ENCODE data around the gene EIF2B4. TPM values are rescaled to one million over a fixed set of nuclear protein-coding genes. Genes with fewer than 3 reads are reported as not detected.

EIF2B4 gene
- total RNA-seq, result 10 to 100 TPM; 34.5 to 35.4 TPM

DNA sequence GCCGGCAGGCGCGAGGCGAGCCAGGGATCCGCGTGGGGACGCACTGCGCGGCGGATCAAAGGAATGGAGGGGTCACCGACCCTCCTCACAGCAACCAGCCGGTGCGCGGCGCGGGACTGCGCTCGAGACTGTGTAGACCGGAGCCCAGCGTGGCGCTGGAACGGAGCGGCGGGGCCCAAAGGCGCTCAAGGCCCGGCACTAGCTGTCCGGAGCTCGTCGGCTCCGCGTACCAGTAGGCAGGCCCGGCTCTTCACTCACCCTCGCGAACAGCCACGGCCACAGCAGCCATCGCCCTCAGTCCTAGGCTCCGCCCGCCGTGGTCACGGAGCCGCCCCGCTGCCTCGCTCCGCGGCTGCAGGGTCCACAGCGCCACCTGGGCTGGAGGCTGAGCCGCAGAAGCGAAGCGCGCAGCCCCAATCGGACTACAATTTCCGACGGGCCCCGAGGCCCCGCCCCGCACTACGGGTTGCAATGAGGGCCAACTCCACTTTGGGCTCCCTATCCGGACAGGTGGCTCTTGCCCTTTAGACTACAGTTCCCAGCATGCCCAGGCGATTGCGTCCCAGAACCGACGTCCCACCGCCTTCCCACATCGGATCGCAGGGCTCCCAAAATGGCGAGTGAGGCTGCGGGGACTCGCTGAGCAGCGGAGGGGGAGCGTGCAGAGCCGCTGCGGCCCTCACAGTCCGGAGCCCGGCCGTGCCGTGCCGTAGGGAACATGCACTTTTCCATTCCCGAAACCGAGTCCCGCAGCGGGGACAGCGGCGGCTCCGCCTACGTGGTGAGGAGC, at the start of gene EIF2B4, which contains the start of gene SNX17:
TSS of gene EIF2B4 (minus strand) at position 313 of the 790 bp plus-strand sequence. CDS start at position 289, 24 bp downstream.
TSS of gene SNX17 (plus strand) at position 591 of the 790 bp plus-strand sequence. CDS start at position 719, 128 bp downstream.
- DNase-seq, result peak; percentile 100
- intact Hi-C loops (cut with DNase I), result no loop called here
- Histone ChIP-seq H3K27ac (peak within 1 kb of the TSS; percentile 92), H3K27me3 (no peaks in the 10 kb centered on the region), H3K4me3 (peak within 1 kb of the TSS; percentile 84), H3K36me3 (peaks cover 16% of the 10 kb centered on the region), H3K9ac (ENCODE audit: low read depth in 2 of 2, low read length in 2 of 2) (peak within 1 kb of the TSS; percentile 97 to 98), H3K4me1 (peaks cover 17% of the 10 kb centered on the region), H3K9me3 (no peaks in the 10 kb centered on the region)
- TF ChIP-seq, protein P1, sequence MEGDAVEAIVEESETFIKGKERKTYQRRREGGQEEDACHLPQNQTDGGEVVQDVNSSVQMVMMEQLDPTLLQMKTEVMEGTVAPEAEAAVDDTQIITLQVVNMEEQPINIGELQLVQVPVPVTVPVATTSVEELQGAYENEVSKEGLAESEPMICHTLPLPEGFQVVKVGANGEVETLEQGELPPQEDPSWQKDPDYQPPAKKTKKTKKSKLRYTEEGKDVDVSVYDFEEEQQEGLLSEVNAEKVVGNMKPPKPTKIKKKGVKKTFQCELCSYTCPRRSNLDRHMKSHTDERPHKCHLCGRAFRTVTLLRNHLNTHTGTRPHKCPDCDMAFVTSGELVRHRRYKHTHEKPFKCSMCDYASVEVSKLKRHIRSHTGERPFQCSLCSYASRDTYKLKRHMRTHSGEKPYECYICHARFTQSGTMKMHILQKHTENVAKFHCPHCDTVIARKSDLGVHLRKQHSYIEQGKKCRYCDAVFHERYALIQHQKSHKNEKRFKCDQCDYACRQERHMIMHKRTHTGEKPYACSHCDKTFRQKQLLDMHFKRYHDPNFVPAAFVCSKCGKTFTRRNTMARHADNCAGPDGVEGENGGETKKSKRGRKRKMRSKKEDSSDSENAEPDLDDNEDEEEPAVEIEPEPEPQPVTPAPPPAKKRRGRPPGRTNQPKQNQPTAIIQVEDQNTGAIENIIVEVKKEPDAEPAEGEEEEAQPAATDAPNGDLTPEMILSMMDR (IDR thresholded peaks at IDR 0.05), result peak; percentile 37

DNA sequence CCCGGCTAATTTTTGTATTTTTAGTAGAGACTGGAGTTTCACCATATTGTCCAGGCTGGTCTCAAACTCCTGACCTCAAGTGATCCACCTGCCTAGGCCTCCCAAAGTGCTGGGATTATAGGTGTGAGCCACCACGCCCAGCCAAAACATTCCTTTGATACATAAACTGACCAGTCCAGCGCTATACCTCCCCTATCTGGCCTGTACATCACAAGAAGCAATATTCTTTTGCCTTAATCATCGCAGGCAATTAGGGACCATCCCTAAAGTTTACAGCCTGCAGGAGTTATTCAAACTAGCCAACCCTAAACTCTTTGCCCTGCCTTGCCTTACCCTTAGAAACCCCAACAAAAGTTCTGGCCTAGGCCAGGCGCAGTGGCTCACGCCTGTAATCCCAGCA, 46.0 kb upstream of the EIF2B4 start:
- no peaks in the 10 kb centered on the region for H3K9me3 ChIP-seq
- DNase-seq, result no peak
- no peak overlapping the region for H3K4me3 ChIP-seq
- H3K27ac ChIP-seq, result no peak overlapping the region
- no peaks in the 10 kb centered on the region for H3K36me3 ChIP-seq
- H3K9ac ChIP-seq (ENCODE audit: low read depth in 2 of 2, low read length in 2 of 2), result no peak overlapping the region
- intact Hi-C loops (cut with DNase I), result no loop called here
- no peaks in the 10 kb centered on the region for H3K4me1 ChIP-seq
- H3K27me3 ChIP-seq, result no peaks in the 10 kb centered on the region
- TF ChIP-seq, protein P1 (IDR thresholded peaks at IDR 0.05), result no peak

DNA sequence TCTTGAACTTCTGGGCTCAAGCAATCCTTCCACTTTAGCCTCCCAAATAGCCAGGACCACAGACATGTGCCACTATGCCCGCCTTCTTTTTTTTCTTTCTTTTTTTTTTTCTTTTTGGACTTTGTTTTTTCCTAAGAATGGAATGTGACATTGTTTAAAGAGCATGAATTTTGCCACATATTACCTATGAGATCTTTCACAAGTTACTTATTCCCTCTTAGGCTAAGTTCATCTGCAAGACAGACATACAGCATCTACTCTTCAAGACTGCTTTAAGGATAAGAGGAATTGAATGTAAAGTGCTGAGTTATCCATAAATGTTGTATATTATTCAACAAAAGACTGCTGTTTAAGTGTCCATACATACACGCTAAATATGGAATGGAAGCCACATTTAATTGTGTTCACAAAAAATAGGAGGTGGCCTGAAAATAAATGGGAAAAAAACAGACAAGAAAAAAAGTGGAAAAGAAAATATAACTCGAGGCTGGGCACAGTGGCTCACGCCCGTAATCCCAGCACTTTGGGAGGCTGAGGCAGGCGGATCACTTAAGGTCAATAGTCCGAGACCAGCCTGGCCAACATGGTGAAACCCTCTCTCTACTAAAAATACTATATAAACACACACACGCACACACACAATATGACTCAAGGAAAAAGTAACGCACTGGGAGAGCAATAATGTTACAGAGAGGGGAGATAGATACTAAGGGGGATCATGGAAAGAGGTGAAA, 42.4 kb upstream of the EIF2B4 start:
- DNase-seq, result no peak
- intact Hi-C loops (cut with DNase I), result no loop called here
- Histone ChIP-seq H3K27me3 (no peaks in the 10 kb centered on the region), H3K4me1 (peaks cover 3% of the 10 kb centered on the region), H3K9ac (ENCODE audit: low read depth in 2 of 2, low read length in 2 of 2) (no peak overlapping the region), H3K4me3 (no peak overlapping the region), H3K9me3 (no peaks in the 10 kb centered on the region), H3K27ac (no peak overlapping the region), H3K36me3 (no peaks in the 10 kb centered on the region)
- TF ChIP-seq, protein P1 (IDR thresholded peaks at IDR 0.05), result no peak

DNA sequence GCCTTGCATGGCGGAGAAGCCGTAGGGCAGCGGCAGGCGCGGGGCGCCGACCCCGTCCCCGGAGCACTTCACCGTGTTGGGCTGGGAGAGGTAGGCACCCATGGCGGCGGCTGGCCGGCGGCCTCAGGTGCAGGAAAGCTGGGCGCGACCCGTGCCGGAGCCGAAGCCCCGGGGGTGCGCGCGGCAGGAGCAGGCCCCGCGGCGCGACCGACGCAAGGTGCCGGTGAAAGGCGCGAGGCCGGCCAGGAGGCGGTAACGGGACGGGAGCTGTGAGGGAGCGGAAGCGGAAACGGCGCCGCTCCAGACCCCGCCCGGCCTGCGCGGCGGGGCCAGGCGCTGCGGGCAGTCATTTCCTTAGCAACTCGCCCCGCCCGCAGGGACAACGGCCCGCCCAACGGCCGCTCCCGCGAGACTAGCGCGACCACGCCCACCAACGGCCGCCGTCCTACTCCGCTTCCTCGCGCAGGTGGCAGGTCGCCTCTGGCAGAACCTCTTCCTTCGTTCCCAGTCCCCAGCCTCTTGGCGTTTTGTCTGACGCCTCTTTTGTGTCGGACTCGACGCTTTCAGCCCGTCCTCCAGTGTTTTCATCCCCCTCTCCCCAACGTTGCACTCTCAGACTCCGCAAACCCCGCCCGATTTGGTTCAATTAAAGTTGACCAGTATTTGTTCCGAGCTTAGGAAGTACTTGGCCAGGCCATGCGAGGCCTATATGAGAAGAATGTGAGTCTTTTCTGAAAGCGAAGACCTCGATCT, 39.4 kb upstream of the EIF2B4 start, which contains the start of gene PPM1G:
TSS of gene PPM1G (minus strand) at position 271 of the 753 bp plus-strand sequence. CDS start at position 102, 169 bp downstream.
- peak within 1 kb of the TSS; percentile 87 to 88 for H3K9ac ChIP-seq (ENCODE audit: low read depth in 2 of 2, low read length in 2 of 2)
- H3K27ac ChIP-seq, result peak within 1 kb of the TSS; percentile 83
- no peaks in the 10 kb centered on the region for H3K9me3 ChIP-seq
- intact Hi-C loops (cut with DNase I), result no loop called here
- TF ChIP-seq, protein P1 (IDR thresholded peaks at IDR 0.05), result no peak
- H3K4me1 ChIP-seq, result peaks cover 3% of the 10 kb centered on the region
- peak; percentile 97 for DNase-seq
- no peaks in the 10 kb centered on the region for H3K36me3 ChIP-seq
- no peaks in the 10 kb centered on the region for H3K27me3 ChIP-seq
- peak within 1 kb of the TSS; percentile 100 for H3K4me3 ChIP-seq

All from colonic mucosa (tissue), 4 donors.